H1 (cell line): Measurements from ENCODE around the gene ZMYND15. TPM values are rescaled to one million over a fixed set of nuclear protein-coding genes. Genes with fewer than 3 reads are reported as not detected.
A peak's percentile ranks its signal among the peaks of the same experiment; 100 is the strongest.

ENCODE experiments used
- CTCF ChIA-PET: fragments of 300-600 bp; sonication (Branson Sonifier 250); formaldehyde crosslinking; loops from one replicate; lab custom pipeline; 2021; ENCODE audit not compliant: partially characterized antibody; lab: Charles Lee
- POLR2A ChIA-PET: fragments of 300-600 bp; sonication (Branson Sonifier 250); formaldehyde crosslinking; loops from one replicate; lab custom pipeline; 2021; ENCODE audit warnings: inconsistent platforms; ENCODE audit not compliant: partially characterized antibody; lab: Charles Lee
- DNase-seq, 2 experiments: peaks; one replicate each; pipeline versions ENCODE4 v3.0.0 to v3.0.0-alpha.2; 2010 to 2022; ENCODE audit warnings: low spot score in 2 of 2, low read depth in 1 of 2, mixed read lengths in 1 of 2
- FAIRE-seq: peaks from 2 replicates; lab custom pipeline; 2011; peaks lifted over from hg19 to GRCh38; lab: Jason Lieb, UNC
- H2AFZ ChIP-seq: 2 replicates; pipeline ENCODE4 v1.8.1; 2012; ENCODE audit warnings: low read length, inconsistent platforms
- H2AK5ac ChIP-seq: 2 replicates; pipeline ENCODE4 v1.6.1; 2013; ENCODE audit warnings: low read depth, low read length
- H2BK120ac ChIP-seq: replicated peaks from 2 replicates; pipeline ENCODE3; 2013; ENCODE audit warnings: low read depth, low read length, inconsistent platforms
- H2BK12ac ChIP-seq: 2 replicates; pipeline ENCODE4 v1.6.1; 2013; ENCODE audit warnings: low read depth, low read length
- H2BK15ac ChIP-seq: 2 replicates; pipeline ENCODE4 v1.6.1; 2013; ENCODE audit warnings: low read length
- H2BK20ac ChIP-seq: 2 replicates; pipeline ENCODE4 v1.6.1; 2013; ENCODE audit warnings: low read length
- H2BK5ac ChIP-seq: 2 replicates; pipeline ENCODE4 v1.6.1; 2013; ENCODE audit warnings: low read depth, low read length
- H3K14ac ChIP-seq: 2 replicates; pipeline ENCODE4 v1.6.1; 2013; ENCODE audit warnings: inconsistent platforms; ENCODE audit not compliant: insufficient read length
- H3K18ac ChIP-seq: 2 replicates; pipeline ENCODE4 v1.6.1; 2013; ENCODE audit warnings: low read length; ENCODE audit errors: extremely low read depth
- H3K23ac ChIP-seq: 2 replicates; pipeline ENCODE4 v1.6.1; 2013; ENCODE audit warnings: inconsistent platforms; ENCODE audit not compliant: insufficient read length
- H3K23me2 ChIP-seq: 2 replicates; pipeline ENCODE4 v1.6.1; 2013; ENCODE audit warnings: low read depth, low read length
- H3K27ac ChIP-seq: 2 replicates; pipeline ENCODE4 v1.6.1; 2011; ENCODE audit warnings: low read depth, low read length, inconsistent platforms
- H3K27me3 ChIP-seq, 4 experiments: replicated peaks in 1 of 4; 1 replicate in 1 of 4; 2 replicates in 3 of 4; pipeline versions ENCODE4 v1.6.1 to v1.8.1; 2011 to 2013; ENCODE audit warnings: low read length in 3 of 4, mild to moderate bottlenecking in 3 of 4, inconsistent platforms in 2 of 4, mixed read lengths in 2 of 4, moderate library complexity in 1 of 4; ENCODE audit not compliant: control insufficient read depth in 3 of 4, insufficient read depth in 3 of 4; ENCODE audit errors: extremely low read depth in 1 of 4
- H3K36me3 ChIP-seq, 4 experiments: 2 replicates each; pipeline versions ENCODE4 v1.6.1 to v1.8.1; 2011 to 2013; ENCODE audit warnings: mild to moderate bottlenecking in 4 of 4, low read length in 3 of 4, moderate library complexity in 2 of 4, control low read depth in 1 of 4, inconsistent platforms in 1 of 4; ENCODE audit not compliant: insufficient read depth in 4 of 4, control insufficient read depth in 2 of 4
- H3K4ac ChIP-seq: replicated peaks from 2 replicates; pipeline ENCODE3; 2013; ENCODE audit warnings: low read length, low read depth, mixed read lengths, inconsistent platforms; ENCODE audit not compliant: insufficient read length
- H3K4me1 ChIP-seq, 4 experiments: replicated peaks in 1 of 4; 1 replicate in 1 of 4; 2 replicates in 3 of 4; pipeline versions ENCODE4 v1.6.1 to v1.8.1; 2011 to 2013; ENCODE audit warnings: low read length in 3 of 4, inconsistent platforms in 2 of 4, mixed read lengths in 1 of 4; ENCODE audit not compliant: insufficient read depth in 4 of 4, control insufficient read depth in 3 of 4
- H3K4me2 ChIP-seq, 2 experiments: 2 replicates each; pipeline versions ENCODE4 v1.6.1 to v1.8.1; 2011 to 2013; ENCODE audit warnings: low read depth in 2 of 2, low read length in 2 of 2, control low read depth in 1 of 2, inconsistent platforms in 1 of 2, mild to moderate bottlenecking in 1 of 2; ENCODE audit not compliant: insufficient read depth in 1 of 2
- H3K4me3 ChIP-seq, 4 experiments: fragments of 200-600, 300-600 bp in 1 of 4; sonication (generic), shearing (Covaris generic), sonication (Bioruptor Twin) in 1 of 4; 2 replicates each; pipeline versions ENCODE4 v1.5.1 to v1.8.1; 2011 to 2016; ENCODE audit warnings: low read length in 4 of 4, low read depth in 3 of 4, control low read depth in 2 of 4, inconsistent platforms in 2 of 4, mild to moderate bottlenecking in 2 of 4, mixed read lengths in 1 of 4, moderate library complexity in 1 of 4; ENCODE audit not compliant: insufficient read depth in 2 of 4; ENCODE audit errors: extremely low read depth in 1 of 4
- H3K56ac ChIP-seq: replicated peaks from 2 replicates; pipeline ENCODE3; 2013; ENCODE audit warnings: low read depth, mild to moderate bottlenecking, mixed read lengths, low read length, inconsistent platforms; ENCODE audit not compliant: insufficient read length
- H3K79me1 ChIP-seq: 2 replicates; pipeline ENCODE4 v1.6.1; 2013; ENCODE audit warnings: low read depth, low read length, control low read depth
- H3K79me2 ChIP-seq, 2 experiments: 2 replicates each; pipeline versions ENCODE4 v1.6.1 to v1.8.1; 2012 to 2013; ENCODE audit warnings: low read length in 2 of 2, mild to moderate bottlenecking in 2 of 2, inconsistent platforms in 1 of 2; ENCODE audit not compliant: insufficient read depth in 2 of 2, control insufficient read depth in 1 of 2
- H3K9ac ChIP-seq, 4 experiments: replicated peaks in 1 of 4; 1 replicate in 1 of 4; 2 replicates in 3 of 4; pipeline versions ENCODE4 v1.6.1 to v1.8.1; 2011 to 2013; ENCODE audit warnings: low read depth in 3 of 4, low read length in 3 of 4, control low read depth in 2 of 4, mild to moderate bottlenecking in 2 of 4, moderate library complexity in 2 of 4, inconsistent platforms in 1 of 4; ENCODE audit errors: extremely low read depth in 1 of 4
- H3K9me3 ChIP-seq, 2 experiments: 2 replicates each; pipeline versions ENCODE4 v1.6.1 to v1.8.1; 2012 to 2013; ENCODE audit warnings: mild to moderate bottlenecking in 2 of 2, moderate library complexity in 2 of 2, control low read depth in 1 of 2, inconsistent platforms in 1 of 2, low read depth in 1 of 2, low read length in 1 of 2, mixed read lengths in 1 of 2; ENCODE audit not compliant: insufficient read depth in 2 of 2
- H4K20me1 ChIP-seq, 2 experiments: replicated peaks in 1 of 2; 2 replicates each; pipeline versions ENCODE3 to v1.8.1; 2011 to 2013; ENCODE audit warnings: inconsistent platforms in 2 of 2, low read length in 2 of 2, mild to moderate bottlenecking in 1 of 2; ENCODE audit not compliant: insufficient read depth in 2 of 2, control insufficient read depth in 1 of 2
- H4K5ac ChIP-seq: 2 replicates; pipeline ENCODE4 v1.6.1; 2013; ENCODE audit warnings: low read length, low read depth, mixed read lengths, inconsistent platforms; ENCODE audit not compliant: insufficient read length
- H4K8ac ChIP-seq: 2 replicates; pipeline ENCODE4 v1.8.0; 2013; ENCODE audit warnings: mild to moderate bottlenecking, moderate library complexity, low read length, inconsistent platforms; ENCODE audit not compliant: insufficient read depth; ENCODE audit errors: extremely low read depth
- H4K91ac ChIP-seq: replicated peaks from 2 replicates; pipeline ENCODE3; 2013; ENCODE audit warnings: low read length, mixed read lengths, inconsistent platforms; ENCODE audit not compliant: insufficient read length
- CEBPB ChIP-seq: IDR thresholded peaks from 2 replicates; pipeline ENCODE4 v1.6.1; 2012; ENCODE audit warnings: low read depth, low read length
- FOSL1 ChIP-seq: IDR thresholded peaks from 2 replicates; pipeline ENCODE4 v1.6.1; 2011; ENCODE audit warnings: mild to moderate bottlenecking, low read depth, low read length, moderate library complexity; ENCODE audit not compliant: insufficient read depth
- GTF2F1 ChIP-seq: IDR thresholded peaks from 2 replicates; pipeline ENCODE4 v1.6.1; 2012; ENCODE audit warnings: low read depth, low read length, improper control_type of control experiment, borderline replicate concordance
- HDAC6 ChIP-seq: IDR thresholded peaks from one replicate; pipeline ENCODE4 v1.7.1; 2012; ENCODE audit warnings: low read depth, mild to moderate bottlenecking, inconsistent platforms, low read length, moderate library complexity
- MAFK ChIP-seq: IDR thresholded peaks from 2 replicates; pipeline ENCODE4 v1.6.1; 2012; ENCODE audit warnings: low read depth, mild to moderate bottlenecking, improper control_type of control experiment, low read length
- NANOG ChIP-seq: IDR thresholded peaks from 2 replicates; pipeline ENCODE4 v1.6.1; 2011; ENCODE audit warnings: low read length, low read depth, mild to moderate bottlenecking, inconsistent platforms; ENCODE audit not compliant: insufficient read depth, poor library complexity, severe bottlenecking
- POU5F1 ChIP-seq: IDR thresholded peaks from 2 replicates; pipeline ENCODE4 v1.6.1; 2011; ENCODE audit warnings: low read depth, mild to moderate bottlenecking, low read length, moderate library complexity
- RFX5 ChIP-seq: IDR thresholded peaks from 2 replicates; pipeline ENCODE4 v1.6.1; 2011; ENCODE audit warnings: low read depth, low read length, improper control_type of control experiment, borderline replicate concordance
- RXRA ChIP-seq: IDR thresholded peaks from 2 replicates; pipeline ENCODE4 v1.6.1; 2011; ENCODE audit warnings: low read depth, mild to moderate bottlenecking, low read length, moderate library complexity; ENCODE audit not compliant: insufficient read depth
- SP1 ChIP-seq: IDR thresholded peaks from 2 replicates; pipeline ENCODE4 v1.6.1; 2011; ENCODE audit warnings: low read depth, low read length
- WGBS, 2 experiments: shearing (Covaris generic) in 1 of 2; methylation state at CpG; one replicate each; pipeline versions ENCODE4 v1.1.6 to v1.1.7; 2013 to 2015; ENCODE audit warnings: low lambda C conversion rate in 2 of 2, mixed read lengths in 2 of 2, inconsistent platforms in 1 of 2, low coverage in 1 of 2, missing lambda C conversion rate in 1 of 2; ENCODE audit not compliant: insufficient replicate concordance in 2 of 2, insufficient coverage in 1 of 2, insufficient read length in 1 of 2; ENCODE audit errors: extremely low coverage in 1 of 2, missing lambda C conversion rate in 1 of 2; 5-methylcytosine and 5-hydroxymethylcytosine counted together
- polyA plus RNA-seq, 7 experiments: library from polyadenylated mRNA; depleted of rRNA in 3 of 7; stranded (reverse) in 5 of 7; unstranded in 2 of 7; fragments of >200 nt in 5 of 7; fragments of 200-250 nt in 2 of 7; gene quantifications; 1 replicate in 5 of 7; 2 replicates in 1 of 7; 4 replicates in 1 of 7; pipeline versions ENCODE4 v1.2.1 to v1.2.3, GENCODE V29; 2011 to 2013; ENCODE audit warnings: missing spikeins in 2 of 7, mixed read lengths in 2 of 7
- total RNA-seq: library from RNA; stranded (reverse); fragmentation: NEBNext Ultra II Directional; extraction: Animal tissue kit (Norgen Biotek cat#: 25700); gene quantifications from 2 replicates; pipeline ENCODE4 v1.2.1, GENCODE V29; 2021

ZMYND15 gene
- total and polyA plus RNA-seq, 2 of the 8 experiments (the other 6 are each of a cell fraction or from before 2014, with no cell fraction given), result 0.53 to 0.58 TPM

DNA sequence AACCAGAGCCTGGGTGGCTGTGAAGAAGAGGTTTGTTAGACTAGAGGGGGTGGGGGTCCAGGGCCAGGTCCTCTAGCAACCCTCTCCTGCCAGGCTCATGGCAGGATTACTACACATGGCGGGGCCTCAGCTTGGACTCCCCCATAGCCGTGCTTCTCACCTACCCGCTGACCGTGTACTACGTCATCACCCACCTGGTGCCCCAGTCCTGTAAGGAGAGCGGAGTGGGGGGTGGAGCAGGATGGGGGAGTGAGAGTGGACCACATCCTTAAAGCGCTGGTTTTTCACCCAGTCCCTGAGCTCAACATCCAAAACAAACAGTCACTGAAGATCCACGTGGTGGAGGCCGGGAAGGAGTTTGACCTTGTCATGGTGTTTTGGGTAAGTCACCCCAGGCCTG, 4.3 kb downstream of the ZMYND15 start:
- Histone ChIP-seq H3K4me1 (peaks cover 0 to 4% (median 3%) of the 10 kb centered on the region in 4 experiments; a peak in 5 of 7 replicates), H3K56ac (no peak overlapping the region), H3K4me3 (no peak overlapping the region), H2BK5ac (no peak overlapping the region), H2BK12ac (no peak overlapping the region), H3K27me3 (peaks cover 20 to 45% (median 34%) of the 10 kb centered on the region in 4 experiments), H2AFZ (no peak overlapping the region), H4K20me1 (no peaks in the 10 kb centered on the region), H3K14ac (no peak overlapping the region), H4K5ac (no peak overlapping the region), H4K91ac (no peak overlapping the region), H3K23ac (no peak overlapping the region), H3K79me1 (no peaks in the 10 kb centered on the region), H3K9me3 (no peaks in the 10 kb centered on the region; a peak in 1 of 4 replicates), H3K4me2 (no peak overlapping the region), H2BK20ac (no peak overlapping the region), H2BK120ac (no peak overlapping the region), H3K4ac (no peak overlapping the region), H3K23me2 (peaks cover 16% of the 10 kb centered on the region; the same call in 1 of the 2 replicates), H3K18ac (no peak overlapping the region), H3K36me3 (no peaks in the 10 kb centered on the region; a peak in 1 of 8 replicates), H2BK15ac (no peak overlapping the region), H3K79me2 (no peaks in the 10 kb centered on the region), H3K27ac (no peak overlapping the region), H4K8ac (no peak overlapping the region), H2AK5ac (0 out of 2 replicates have a peak overlapping the region, but pooled peaks have one; percentile 24), H3K9ac (no peak overlapping the region)
- WGBS, 2 experiments, result 90% methylated on average over 9 of the region's 9 CpGs; no CpG with 5 or more reads in 1 of the 2 experiments
- ChIA-PET POLR2A (interaction anchor here (1.0 to 1.5 kb wide), 2 partner anchors 9 to 37 kb away, joined by 3 read pairs; no protein-coding TSS in a partner anchor), CTCF (interaction anchor here (0.6 to 3.1 kb wide), 7 partner anchors 11 to 218 kb away, joined by 3 to 14 read pairs (median 3); partner anchors contain the start of gene MED11)
- DNase-seq (no peak), FAIRE-seq (no peak)
- TF ChIP-seq GTF2F1 (no peak), CEBPB (no peak), SP1 (no peak), HDAC6 (no peak), RFX5 (no peak), MAFK (no peak), RXRA (no peak), NANOG (no peak), FOSL1 (no peak), POU5F1 (no peak)
